ENCODE data around the gene LCE1D.

GRCh38 chr1:152795686-152796085 lies 835 bp upstream of the LCE1D start:
- TF ChIP-seq CTCF (IDR thresholded peaks at IDR 0.05) = no peak
- no peak for TF ChIP-seq POLR2A (IDR thresholded peaks at IDR 0.05)
